ENCODE data around the gene RNF217.
"Not testable (repeated sequence)": the region's sequence is repeated elsewhere in the genome, so short reads cannot be mapped to it uniquely, and the experiment has no call there.

Gene RNF217, protein sequence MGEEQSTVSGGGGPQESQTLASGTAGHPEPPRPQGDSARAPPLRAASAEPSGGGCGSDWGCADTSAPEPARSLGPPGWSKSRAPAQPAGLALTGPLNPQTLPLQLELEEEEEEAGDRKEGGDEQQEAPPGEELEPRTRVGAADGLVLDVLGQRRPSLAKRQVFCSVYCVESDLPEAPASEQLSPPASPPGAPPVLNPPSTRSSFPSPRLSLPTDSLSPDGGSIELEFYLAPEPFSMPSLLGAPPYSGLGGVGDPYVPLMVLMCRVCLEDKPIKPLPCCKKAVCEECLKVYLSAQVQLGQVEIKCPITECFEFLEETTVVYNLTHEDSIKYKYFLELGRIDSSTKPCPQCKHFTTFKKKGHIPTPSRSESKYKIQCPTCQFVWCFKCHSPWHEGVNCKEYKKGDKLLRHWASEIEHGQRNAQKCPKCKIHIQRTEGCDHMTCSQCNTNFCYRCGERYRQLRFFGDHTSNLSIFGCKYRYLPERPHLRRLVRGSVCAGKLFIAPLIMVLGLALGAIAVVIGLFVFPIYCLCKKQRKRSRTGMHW

DNA sequence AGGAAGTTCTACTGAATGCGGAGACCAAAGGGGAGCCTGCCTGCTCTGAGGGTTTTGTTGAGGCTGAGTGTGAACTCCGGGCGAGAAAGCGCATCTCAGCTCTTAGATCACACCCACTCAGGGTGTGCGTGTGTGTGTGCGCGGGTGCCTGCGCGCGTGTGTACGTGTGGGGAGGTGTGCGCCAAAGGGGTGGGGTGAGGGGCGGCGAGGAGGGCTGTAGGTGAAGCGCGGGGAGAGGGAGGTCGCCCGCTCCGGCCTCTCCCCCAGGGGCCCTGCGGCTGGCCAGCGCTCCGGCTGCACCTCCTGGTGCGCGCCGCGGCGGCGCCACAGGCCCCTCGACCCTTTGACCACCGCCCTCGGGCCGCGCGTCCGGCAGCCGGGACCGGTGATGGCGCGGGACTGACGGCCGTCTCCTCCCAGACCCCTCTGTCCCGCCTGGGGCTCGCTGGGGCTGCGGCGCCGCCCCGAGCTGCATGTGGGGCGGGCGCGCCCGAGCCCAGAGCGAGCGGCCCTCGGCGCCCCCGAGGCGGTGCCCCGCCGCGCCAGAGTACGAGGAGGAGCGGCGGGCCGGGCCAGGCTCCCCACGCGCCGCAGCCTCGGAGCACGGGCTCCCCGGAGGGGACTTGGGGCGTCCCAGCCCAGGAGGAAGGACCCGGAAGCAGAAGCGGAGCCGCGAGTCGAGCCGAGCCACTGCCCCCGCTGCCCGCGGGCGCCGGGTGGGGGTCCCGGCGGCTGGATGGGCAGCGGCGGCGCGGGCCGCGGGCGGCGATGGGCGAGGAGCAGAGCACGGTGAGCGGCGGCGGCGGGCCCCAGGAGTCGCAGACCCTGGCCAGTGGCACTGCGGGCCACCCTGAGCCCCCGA lies at the start of gene RNF217:
Gene RNF217, plus strand, starts transcription at position 661 of the 862 bp plus-strand sequence. Its CDS starts 108 bp downstream, at position 769.
- no peak for DNase-seq

DNA sequence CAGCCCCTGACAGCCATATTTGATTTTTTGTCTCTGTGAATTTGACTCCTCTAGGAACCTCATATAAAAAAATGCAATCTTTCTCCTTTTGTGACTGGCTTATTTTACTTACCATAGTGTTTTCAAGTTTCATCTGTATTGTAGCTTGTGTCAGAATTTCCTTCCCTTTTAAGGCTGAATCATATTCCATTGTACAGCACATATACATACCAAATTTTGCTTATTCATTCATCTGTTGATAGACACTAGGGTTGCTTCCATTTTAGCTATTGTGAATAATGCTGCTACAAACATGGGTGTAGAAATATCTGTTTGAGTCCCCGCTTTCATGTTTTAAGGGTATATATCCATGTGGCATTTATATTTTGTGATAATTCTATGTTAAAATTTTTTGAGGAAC lies 49.2 kb upstream of the RNF217 start:
- DNase-seq = no peak

DNA sequence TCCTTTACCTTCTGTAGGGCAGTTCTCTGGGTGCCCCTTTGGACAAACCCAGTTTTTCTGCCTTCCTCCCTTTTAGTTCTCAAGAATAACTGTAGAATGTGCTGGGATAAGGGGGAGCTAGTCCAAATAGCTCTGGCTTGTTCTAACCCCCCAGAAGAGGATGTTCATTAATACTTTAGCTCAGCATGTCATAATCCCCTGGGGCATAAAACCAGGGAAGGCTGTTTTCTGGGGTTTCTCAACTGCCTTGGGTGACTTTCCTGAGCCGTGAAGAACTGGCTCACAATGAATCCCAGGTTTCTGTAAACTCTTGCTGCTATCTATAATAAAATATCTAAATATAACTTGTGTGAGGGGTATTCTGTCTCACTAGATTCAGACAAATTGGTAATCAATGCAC lies 44.5 kb upstream of the RNF217 start:
- DNase-seq = no peak

DNA sequence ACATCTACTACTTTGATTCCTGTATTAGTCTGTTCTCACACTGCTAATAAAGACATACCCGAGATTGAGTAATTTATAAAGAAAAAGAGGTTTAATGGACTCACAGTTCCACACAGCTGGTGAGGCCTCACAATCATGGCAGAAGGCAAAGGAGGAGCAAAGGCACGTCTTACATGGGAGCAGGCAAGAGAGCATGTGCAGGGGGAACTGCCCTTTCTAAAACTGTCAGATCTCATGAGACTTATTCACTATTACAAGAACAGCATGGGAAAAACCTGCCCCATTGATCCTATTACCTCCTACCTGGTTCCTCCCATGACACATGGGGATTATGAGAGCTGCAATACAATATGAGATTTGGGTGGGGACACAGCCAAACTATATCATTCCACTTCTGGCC lies 42.5 kb upstream of the RNF217 start:
- DNase-seq = not testable (repeated sequence)

DNA sequence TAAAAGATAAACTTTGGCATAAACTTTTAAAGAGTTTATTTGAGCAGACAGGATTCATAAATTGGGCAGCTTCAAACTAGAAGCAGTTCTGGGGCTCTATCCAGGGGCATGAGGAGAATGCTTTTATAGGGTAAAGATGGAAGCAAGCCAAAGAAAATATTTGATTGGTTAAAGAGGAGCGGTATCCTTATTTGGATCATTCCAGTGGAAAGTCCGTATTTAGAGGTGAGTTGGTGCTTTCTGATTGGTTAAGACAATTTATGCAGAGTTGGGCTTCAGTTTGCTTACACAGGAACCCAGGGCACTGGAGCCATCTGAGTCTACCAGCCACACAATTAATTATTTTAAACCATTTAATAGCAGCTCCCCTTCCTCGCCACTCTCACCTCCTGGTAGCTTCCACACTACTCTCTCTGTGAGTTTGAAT lies 37.9 kb upstream of the RNF217 start:
- DNase-seq = no peak

DNA sequence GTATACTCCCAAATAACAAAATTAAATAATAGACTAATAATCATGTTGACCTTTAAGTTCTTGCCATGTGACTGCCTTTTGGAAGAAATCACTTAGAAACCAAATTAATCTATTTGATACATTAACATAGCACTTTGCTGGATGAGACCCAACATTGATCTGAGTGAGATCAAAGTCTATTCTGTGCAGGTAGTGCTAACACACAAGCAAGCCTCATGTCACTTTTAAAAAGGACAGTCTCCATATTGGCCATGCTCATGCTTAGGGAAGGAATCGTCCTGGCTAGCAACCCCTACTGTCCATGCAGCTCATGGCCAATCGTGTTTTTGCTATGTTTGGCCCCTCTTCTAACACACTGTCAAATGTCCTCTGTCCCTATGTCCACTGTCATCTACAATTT lies 35.8 kb upstream of the RNF217 start:
- DNase-seq = no peak

DNA sequence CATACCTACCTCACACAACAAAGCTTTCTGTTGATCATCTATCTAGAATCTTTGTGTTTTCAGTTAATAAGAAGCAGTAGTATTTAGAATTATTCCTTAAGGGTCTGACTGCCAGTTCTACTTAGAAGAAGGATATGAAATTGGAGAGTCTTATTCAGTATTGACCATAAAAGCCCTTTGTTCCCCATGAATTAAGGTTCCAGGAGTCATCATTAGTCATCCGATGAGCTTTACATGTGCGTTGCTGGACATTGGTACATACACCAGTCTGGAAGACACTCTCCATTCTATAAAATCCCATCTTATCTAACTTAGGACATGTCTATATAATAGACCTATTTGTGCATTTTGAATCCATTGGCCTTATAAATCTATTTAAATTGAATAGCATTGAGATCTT lies 34.4 kb upstream of the RNF217 start:
- no peak for DNase-seq

DNA sequence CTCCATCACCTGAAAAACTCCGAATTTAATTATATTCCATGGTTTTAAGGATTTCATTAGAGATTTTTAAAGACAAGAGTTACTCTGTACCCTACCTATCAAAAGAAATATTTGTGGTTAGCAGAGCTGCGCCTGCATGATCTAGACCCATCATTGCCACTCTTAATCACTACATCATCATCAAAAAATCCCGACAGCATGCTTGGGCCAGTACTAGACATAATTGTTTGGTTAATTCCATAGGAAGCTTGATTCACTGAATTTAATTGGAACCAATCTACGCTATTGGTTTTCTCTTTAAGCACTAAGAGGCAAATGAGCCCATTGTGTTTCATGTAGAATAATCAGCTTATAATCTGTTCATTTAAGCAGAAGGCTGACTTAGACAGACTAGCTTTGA lies 33.4 kb upstream of the RNF217 start:
- no peak for DNase-seq

DNA sequence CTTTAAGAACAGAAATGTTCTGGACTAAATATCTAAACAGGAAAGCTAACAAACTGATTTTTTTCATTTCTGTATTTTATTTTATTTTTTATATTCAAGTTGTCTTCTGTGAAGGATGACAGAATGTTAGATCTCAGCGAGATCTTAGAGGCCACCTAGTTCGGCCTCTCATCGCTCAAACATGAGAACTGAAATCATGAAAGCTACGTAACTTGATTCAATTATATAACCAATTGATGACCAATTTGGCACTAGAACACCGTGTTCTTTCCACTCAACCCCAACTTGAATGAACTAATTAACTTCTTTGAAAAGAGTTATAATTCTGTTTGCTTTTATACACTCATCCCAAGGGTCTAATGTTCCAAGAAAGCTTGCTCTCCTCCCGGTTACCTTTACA lies 24.6 kb upstream of the RNF217 start:
- DNase-seq = no peak

DNA sequence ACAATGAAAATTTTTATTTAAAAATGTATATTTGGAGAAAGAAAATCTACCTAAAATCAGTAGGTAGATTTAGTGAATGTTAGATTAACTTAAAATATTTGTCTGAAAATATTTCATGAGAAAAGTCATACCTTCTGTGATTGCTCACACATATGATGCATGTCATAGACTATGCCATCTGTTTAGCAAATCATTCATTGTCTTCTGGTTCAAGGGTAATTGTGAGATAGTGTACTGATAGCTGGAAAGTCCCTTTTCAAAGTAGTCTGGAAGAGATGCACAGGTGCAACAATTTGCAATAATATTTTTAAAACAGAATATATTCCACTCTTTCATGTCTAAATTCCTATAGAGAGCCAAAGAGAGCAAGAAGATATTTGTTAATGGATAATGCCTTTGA lies 21.0 kb upstream of the RNF217 start:
- no peak for DNase-seq

DNA sequence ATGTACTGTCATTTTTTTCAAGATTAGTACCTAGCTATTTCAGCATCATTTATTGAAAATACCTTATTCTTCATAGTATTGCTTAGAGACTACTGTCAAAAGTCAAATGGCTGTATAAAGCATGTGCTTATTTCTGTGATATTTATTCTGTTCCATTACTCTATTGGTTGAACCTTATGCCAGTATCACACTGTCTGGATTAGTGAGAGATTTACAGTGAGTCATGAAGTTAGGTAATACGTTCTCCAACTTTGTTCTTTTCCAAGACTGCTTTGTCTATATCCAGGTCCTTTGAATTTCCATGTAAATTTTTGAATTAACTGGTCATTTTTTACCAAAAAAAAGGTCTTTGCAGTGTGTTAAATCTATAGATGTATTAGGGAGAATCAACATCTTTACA lies 18.6 kb upstream of the RNF217 start:
- DNase-seq = no peak

DNA sequence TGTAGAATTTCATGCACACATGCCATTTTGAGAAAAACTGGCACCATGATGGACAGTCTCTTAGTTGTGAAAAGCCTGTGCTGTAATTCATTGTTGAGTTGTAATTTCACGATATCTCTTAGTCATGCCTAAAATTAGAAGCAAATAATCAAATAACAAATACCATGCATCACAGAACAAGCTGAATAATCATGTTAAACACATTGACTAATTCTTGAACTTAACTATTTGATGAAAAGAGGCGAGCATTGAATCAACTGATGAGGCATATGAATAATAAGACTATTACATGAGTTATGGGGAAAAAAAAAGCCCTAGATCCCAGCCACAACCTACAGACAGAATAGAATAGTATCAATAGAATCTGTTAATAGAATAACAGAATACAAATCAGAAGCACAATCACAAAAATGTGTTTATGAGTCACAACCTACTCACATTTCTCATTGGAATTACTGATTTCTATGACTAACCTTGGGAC lies 14.2 kb upstream of the RNF217 start:
- DNase-seq = no peak

DNA sequence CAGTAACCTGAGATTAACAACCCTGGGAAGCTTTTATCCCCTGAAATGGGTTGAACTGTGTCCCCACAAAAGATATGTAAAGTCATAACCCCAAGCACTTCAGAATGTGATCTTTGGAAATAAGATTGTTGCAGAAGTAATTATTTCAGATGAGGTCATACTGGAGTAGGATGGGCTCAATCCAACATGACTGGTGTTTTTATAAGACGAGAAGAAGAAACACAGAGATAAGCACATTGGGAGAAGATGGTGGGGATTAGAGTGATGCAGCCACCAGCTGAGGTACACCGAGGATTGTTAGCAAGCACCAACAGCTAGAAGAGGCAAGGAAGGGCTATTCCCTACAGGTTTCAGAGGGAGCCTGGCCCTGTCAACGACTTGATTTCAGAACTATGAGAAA lies 12.5 kb upstream of the RNF217 start:
- no peak for DNase-seq

DNA sequence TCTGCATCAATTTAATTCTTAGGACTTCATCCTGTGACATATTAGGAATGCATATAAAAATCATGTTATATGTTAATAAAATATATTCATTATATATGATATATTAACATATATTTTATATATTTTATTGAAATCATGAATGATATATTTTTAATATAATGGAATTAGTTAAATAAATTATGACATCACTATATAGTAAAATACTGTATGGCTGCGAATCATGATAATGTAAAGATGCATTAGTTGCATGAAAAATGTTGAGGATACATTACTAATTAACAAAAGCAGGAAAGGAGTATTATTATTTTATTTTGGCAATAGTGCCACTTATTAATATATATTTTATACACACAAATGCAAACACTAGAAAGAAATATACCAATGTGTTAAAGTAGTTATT lies 8.4 kb upstream of the RNF217 start:
- DNase-seq = no peak

DNA sequence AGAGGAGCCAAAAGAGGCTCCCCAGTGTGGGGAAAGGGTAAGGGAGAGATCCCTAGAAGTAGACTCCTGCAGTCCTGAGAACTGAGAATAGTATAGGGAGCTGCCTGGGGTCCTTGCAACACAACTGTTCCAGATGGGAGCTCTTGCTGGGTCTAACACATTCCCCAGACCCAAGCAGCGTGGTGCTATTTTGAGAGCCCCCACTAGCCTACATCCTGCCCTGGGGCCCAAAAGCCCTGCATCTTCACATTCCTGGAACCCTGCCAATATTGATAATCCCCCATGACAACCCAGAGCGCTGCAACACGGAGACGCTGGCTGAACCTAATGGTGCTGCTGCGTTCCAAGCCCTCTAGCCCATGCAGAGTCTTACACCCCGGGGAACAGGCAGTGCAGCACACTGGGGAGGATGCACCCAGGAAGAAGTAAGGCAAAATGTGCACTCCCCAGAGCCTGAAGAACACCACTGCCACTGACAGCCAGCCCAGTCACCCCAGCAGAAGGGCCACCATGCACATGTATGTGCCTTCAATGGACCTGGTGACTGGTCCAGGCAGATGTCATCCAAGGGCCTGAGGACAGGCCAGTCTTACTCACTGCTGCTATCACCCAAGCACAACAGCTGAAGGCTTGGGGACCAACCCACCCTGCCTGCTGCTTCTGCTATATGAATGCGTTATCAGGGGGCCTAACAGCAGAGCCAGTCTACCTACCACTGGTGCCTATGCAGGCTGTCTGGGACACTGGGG lies 7.0 kb upstream of the RNF217 start:
- no peak for DNase-seq

DNA sequence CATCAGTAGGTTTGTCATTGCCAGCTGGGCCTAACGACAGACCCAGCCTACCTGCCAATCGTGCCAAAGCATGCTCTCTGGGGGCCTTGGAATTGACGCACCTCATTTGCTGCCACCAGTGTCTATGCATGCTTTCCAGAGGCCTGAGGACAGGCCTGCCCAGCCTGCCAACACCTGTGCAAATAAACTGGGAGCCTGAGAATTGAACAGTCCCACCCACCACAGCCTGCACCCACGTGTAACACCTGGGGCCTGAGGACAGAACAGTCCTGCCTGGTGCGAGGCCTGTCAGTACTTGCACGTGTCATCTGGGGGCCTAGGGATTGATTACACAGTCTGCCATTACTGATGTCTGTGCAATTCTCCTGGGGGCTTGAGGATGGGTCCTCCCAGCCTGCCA lies 6.2 kb upstream of the RNF217 start:
- DNase-seq = no peak

DNA sequence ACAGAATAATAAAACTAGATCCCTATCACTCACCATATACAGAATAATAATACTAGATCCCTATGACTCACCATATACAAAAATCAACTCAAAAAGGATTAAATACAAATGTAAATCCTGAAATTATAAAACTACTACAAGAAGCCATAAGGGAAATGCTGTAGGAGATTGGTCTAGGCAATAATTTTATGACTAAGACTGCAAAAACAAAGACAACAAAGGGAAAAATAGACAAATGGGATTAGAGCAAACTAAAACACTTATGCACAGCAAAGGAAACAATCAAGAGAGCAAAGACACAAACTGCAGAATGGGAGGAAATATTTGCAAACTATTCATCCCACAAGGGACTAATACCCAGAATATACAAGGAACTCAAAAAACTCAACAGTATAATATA lies 4.1 kb upstream of the RNF217 start:
- no peak for DNase-seq

DNA sequence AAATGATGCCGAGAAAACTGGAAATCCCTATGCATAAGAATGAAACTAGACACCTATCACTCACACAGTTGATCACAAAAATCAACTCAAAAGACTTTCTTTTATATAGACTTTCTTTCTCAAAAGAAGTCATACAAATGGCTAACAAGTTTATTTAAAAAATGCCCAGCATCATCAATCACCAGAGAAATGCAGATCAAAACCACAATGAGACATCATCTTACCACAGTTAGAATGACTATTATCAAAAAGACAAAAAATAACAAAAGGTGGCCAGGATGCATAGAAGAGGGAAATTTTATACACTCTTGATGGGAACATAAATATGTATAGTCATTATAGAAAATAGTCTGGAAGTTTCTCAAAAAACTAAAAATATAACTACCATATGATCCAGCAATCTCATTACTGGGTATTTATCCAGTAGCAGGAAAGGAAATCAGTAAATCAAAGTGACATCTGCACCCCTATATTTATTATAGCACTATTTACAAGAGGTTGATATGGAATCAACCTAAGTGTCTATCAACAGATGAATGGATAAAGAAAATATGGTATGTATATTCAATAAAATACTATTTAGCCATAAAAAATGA lies 3.4 kb upstream of the RNF217 start:
- DNase-seq = no peak

DNA sequence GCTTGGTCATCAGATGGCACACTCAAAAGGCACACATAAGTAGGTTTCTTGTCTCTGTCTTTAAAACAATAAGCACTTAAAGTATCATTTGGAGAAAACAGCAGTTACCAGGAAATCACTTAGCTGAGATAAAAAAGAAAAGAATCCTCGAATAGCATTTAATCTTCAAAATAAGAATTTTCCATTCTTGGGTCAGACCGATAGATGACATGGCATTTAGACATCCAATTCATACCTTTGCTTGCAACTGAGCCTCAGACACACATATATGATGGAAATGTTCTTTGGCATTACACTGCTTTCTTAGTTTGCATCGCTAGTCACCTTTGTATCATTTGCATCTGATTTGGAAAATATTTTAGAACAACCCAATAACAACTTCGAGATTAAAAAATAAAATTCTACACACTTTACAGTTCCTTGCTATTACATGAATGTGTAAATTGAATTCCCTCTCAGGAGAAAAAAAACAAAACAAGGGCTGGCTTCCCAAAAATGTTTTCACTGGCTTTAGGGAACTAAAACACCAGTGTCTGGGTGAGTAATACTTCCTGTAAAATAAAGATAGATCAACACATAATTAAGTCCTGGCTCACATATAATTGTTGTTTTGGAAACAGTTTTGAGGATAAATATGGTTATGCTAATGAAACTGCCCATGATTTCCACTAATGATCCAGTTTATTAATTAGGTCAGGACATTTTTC lies 1.3 kb upstream of the RNF217 start:
- DNase-seq = no peak

DNA sequence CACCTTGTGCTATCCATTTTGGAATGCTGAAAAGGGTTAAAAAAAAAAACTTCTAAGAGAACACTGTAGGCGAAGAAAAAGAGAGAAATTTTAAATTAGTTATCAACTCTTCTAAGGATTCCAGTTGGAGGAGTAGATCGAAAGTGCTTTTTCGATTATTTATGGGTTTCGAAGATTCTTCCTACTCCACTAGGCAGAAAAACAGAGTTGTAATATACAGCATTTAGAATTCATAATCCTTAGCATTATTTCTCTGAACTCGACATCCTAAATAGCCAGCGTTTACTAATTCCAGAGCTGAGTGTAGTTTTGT lies 817 bp upstream of the RNF217 start:
- no peak for DNase-seq

DNA sequence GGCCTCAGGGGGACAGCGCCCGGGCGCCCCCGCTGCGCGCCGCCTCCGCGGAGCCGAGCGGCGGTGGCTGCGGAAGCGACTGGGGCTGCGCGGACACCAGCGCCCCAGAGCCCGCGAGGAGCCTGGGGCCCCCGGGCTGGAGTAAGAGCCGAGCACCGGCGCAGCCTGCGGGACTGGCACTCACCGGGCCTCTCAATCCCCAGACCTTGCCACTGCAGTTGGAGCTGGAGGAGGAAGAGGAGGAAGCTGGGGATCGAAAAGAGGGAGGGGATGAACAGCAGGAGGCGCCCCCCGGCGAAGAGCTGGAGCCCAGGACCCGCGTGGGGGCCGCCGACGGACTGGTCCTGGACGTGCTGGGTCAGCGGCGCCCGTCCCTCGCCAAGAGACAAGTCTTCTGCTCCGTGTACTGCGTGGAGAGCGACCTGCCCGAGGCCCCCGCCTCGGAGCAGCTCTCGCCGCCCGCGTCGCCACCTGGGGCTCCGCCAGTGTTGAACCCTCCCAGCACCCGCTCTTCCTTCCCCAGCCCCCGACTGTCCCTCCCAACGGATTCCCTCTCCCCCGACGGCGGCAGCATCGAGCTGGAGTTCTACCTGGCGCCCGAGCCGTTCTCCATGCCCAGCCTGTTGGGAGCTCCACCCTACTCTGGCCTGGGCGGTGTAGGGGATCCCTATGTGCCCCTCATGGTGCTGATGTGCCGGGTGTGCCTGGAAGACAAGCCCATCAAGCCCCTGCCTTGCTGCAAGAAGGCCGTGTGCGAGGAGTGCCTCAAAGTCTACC lies 590 bp downstream of the RNF217 start:
- DNase-seq = no peak
